SK-N-SH (cell line): Measurements from ENCODE around the gene EBP. TPM values are rescaled to one million over a fixed set of nuclear protein-coding genes. Genes with fewer than 3 reads are reported as not detected.
A peak's percentile ranks its signal among the peaks of the same experiment; 100 is the strongest.

ENCODE experiments used
- CTCF ChIA-PET: fragments of 300-600, 350-600 bp; formaldehyde crosslinking; extraction: SDS; loops from one replicate; lab custom pipeline; 2021; lab: Yijun Ruan, JAX
- POLR2A ChIA-PET: fragments of 350-600 bp; sonication (Branson Sonifier 250); formaldehyde crosslinking; extraction: SDS; loops from one replicate; lab custom pipeline; 2020; ENCODE audit warnings: antibody characterized with exemption, inconsistent platforms; lab: Yijun Ruan, JAX
- DNase-seq: peaks from one replicate; pipeline ENCODE4 v3.0.0; 2012
- H2AFZ ChIP-seq: fragments of 200-600 bp; sonication (generic); 2 replicates; pipeline ENCODE4 v1.8.1; 2016; ENCODE audit warnings: antibody characterized with exemption, mild to moderate bottlenecking, low read depth
- H3F3A ChIP-seq: fragments of 200-600 bp; sonication (generic); replicated peaks from 2 replicates; pipeline ENCODE3; 2016; ENCODE audit warnings: antibody characterized with exemption, mild to moderate bottlenecking; ENCODE audit not compliant: insufficient read depth
- H3K27ac ChIP-seq, 2 experiments: fragments of 200-500 bp in 1 of 2; fragments of 200-600 bp in 1 of 2; sonication (Bioruptor generic) in 1 of 2; sonication (generic), shearing (Covaris generic) in 1 of 2; 2 replicates each; pipeline versions ENCODE4 v1.5.1 to v1.6.1; 2014 to 2016; ENCODE audit warnings: low read depth in 2 of 2, inconsistent platforms in 1 of 2, low read length in 1 of 2, mild to moderate bottlenecking in 1 of 2, mixed read lengths in 1 of 2
- H3K27me3 ChIP-seq: fragments of 200-600 bp; sonication (generic), shearing (Covaris generic); 2 replicates; pipeline ENCODE4 v1.6.1; 2016; ENCODE audit warnings: mixed run types; ENCODE audit not compliant: insufficient read depth
- H3K36me3 ChIP-seq, 2 experiments: fragments of 200-500 bp in 1 of 2; fragments of 200-600 bp in 1 of 2; sonication (Bioruptor generic) in 1 of 2; sonication (generic) in 1 of 2; replicated peaks in 1 of 2; 2 replicates each; pipeline versions ENCODE3 to v1.5.1; 2014 to 2016; ENCODE audit warnings: low read length in 1 of 2, mild to moderate bottlenecking in 1 of 2; ENCODE audit not compliant: insufficient read depth in 2 of 2, control insufficient read depth in 1 of 2
- H3K4me1 ChIP-seq, 2 experiments: fragments of 200-500 bp in 1 of 2; fragments of 200-600 bp in 1 of 2; sonication (Bioruptor generic) in 1 of 2; sonication (generic), shearing (Covaris generic) in 1 of 2; 2 replicates each; pipeline versions ENCODE4 v1.5.1 to v1.6.1; 2014 to 2016; ENCODE audit warnings: low read depth in 1 of 2, low read length in 1 of 2, mixed run types in 1 of 2; ENCODE audit not compliant: insufficient read depth in 2 of 2, control insufficient read depth in 1 of 2
- H3K4me2 ChIP-seq: fragments of 200-600 bp; sonication (generic), shearing (Covaris generic); 2 replicates; pipeline ENCODE4 v1.6.1; 2017; ENCODE audit warnings: mixed run types
- H3K4me3 ChIP-seq, 2 experiments: fragments of 200-500 bp in 1 of 2; fragments of 200-600 bp in 1 of 2; sonication (Bioruptor generic) in 1 of 2; sonication (generic), shearing (Covaris generic) in 1 of 2; 2 replicates each; pipeline versions ENCODE4 v1.5.1 to v1.8.1; 2014 to 2016; ENCODE audit warnings: low read depth in 2 of 2, inconsistent platforms in 1 of 2, low read length in 1 of 2, mild to moderate bottlenecking in 1 of 2, mixed read lengths in 1 of 2, moderate library complexity in 1 of 2
- H3K79me2 ChIP-seq: fragments of 200-600 bp; sonication (generic); 2 replicates; pipeline ENCODE4 v1.8.1; 2017; ENCODE audit warnings: mild to moderate bottlenecking; ENCODE audit not compliant: insufficient read depth
- H3K9ac ChIP-seq: fragments of 200-600 bp; sonication (generic); 2 replicates; pipeline ENCODE4 v1.6.1; 2017; ENCODE audit warnings: mixed run types
- H3K9me2 ChIP-seq: fragments of 200-600 bp; sonication (generic); 2 replicates; pipeline ENCODE4 v1.6.1; 2017; ENCODE audit warnings: mixed run types
- H3K9me3 ChIP-seq: fragments of 200-600 bp; sonication (generic); 2 replicates; pipeline ENCODE4 v1.6.1; 2017; ENCODE audit warnings: mixed run types, mild to moderate bottlenecking, moderate library complexity
- H4K20me1 ChIP-seq: fragments of 200-600 bp; sonication (generic); 2 replicates; pipeline ENCODE4 v1.6.1; 2017; ENCODE audit warnings: mild to moderate bottlenecking, mixed run types; ENCODE audit not compliant: insufficient read depth
- CTCF ChIP-seq: fragments of 200-600 bp; sonication (generic); IDR thresholded peaks from 2 replicates; pipeline ENCODE4 v1.6.1; 2017; ENCODE audit warnings: antibody characterized with exemption, mild to moderate bottlenecking, moderate library complexity
- FOSL2 ChIP-seq: IDR thresholded peaks from 2 replicates; pipeline ENCODE4 v1.4.0; 2012; ENCODE audit warnings: low read depth, mild to moderate bottlenecking, moderate library complexity, borderline replicate concordance
- GATA2 ChIP-seq: sonication (generic); formaldehyde crosslinking; IDR thresholded peaks from 2 replicates; pipeline ENCODE4 v1.5.0; 2020; ENCODE audit warnings: mild to moderate bottlenecking, missing genetic modification reagents
- JUND ChIP-seq: IDR thresholded peaks from 2 replicates; pipeline ENCODE4 v1.4.0; 2012
- MXI1 ChIP-seq: IDR thresholded peaks from 2 replicates; pipeline ENCODE4 v1.6.1; 2012; ENCODE audit warnings: mild to moderate bottlenecking, low read depth, low read length, improper control_type of control experiment
- POLR2AphosphoS5 ChIP-seq: IDR thresholded peaks from 2 replicates; pipeline ENCODE4 v1.6.1; 2012; ENCODE audit warnings: low read depth, low read length
- SMC3 ChIP-seq: IDR thresholded peaks from 2 replicates; pipeline ENCODE4 v1.6.1; 2012; ENCODE audit warnings: low read depth, low read length, improper control_type of control experiment
- WGBS: methylation state at CpG from one replicate; pipeline ENCODE4 v1.1.6; 2017; ENCODE audit warnings: low lambda C conversion rate; 5-methylcytosine and 5-hydroxymethylcytosine counted together
- polyA plus RNA-seq, 3 experiments: library from polyadenylated mRNA; depleted of rRNA; stranded (reverse); fragments of >200 nt; gene quantifications; 2 replicates each; pipeline ENCODE4 v1.2.3, GENCODE V29; 2012
- TF ChIP-seq, protein P1 (sequence below): IDR thresholded peaks from 2 replicates; pipeline ENCODE4 v1.4.0; 2012; ENCODE audit warnings: low read depth
- TF ChIP-seq, protein P2 (sequence below): IDR thresholded peaks from 2 replicates; pipeline ENCODE4 v1.6.1; 2012; ENCODE audit warnings: mild to moderate bottlenecking, low read depth, low read length, moderate library complexity

Gene EBP
- polyA plus RNA-seq, 1 of the 3 experiments (the other 2 are of a cell fraction): 30.2 TPM

- POLR2A ChIA-PET: no interaction called here
- DNase-seq: no peak
Measured at GRCh38 chrX:48558271-48558670, 36.7 kb downstream of the EBP start.

More at GRCh38 chrX:48558271-48558670, 36.7 kb downstream of the EBP start:
- no peaks in the 10 kb centered on the region for H3K9me3 ChIP-seq
- CTCF ChIA-PET: no interaction called here
- H3K9ac ChIP-seq: no peak overlapping the region
- H3K9me2 ChIP-seq: no peaks in the 10 kb centered on the region
- H2AFZ ChIP-seq: no peak overlapping the region
- H3K36me3 ChIP-seq: peaks cover 0 to 3% of the 10 kb centered on the region in 2 experiments
- no peak overlapping the region for H3K4me2 ChIP-seq
- H3K27me3 ChIP-seq: no peaks in the 10 kb centered on the region; the same call in 1 of the 2 replicates
- no peaks in the 10 kb centered on the region for H3K79me2 ChIP-seq
- no peaks in the 10 kb centered on the region for H4K20me1 ChIP-seq
- no peaks in the 10 kb centered on the region for H3K4me1 ChIP-seq
- TF ChIP-seq JUND (peak; percentile 21; the same call in 1 of the 2 replicates), GATA2 (no peak), MXI1 (no peak), CTCF (no peak), SMC3 (no peak), FOSL2 (peak; percentile 53; the same call in 1 of the 2 replicates), POLR2AphosphoS5 (no peak)
- TF ChIP-seq, protein P1, sequence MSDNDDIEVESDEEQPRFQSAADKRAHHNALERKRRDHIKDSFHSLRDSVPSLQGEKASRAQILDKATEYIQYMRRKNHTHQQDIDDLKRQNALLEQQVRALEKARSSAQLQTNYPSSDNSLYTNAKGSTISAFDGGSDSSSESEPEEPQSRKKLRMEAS: no peak
- TF ChIP-seq, protein P2, sequence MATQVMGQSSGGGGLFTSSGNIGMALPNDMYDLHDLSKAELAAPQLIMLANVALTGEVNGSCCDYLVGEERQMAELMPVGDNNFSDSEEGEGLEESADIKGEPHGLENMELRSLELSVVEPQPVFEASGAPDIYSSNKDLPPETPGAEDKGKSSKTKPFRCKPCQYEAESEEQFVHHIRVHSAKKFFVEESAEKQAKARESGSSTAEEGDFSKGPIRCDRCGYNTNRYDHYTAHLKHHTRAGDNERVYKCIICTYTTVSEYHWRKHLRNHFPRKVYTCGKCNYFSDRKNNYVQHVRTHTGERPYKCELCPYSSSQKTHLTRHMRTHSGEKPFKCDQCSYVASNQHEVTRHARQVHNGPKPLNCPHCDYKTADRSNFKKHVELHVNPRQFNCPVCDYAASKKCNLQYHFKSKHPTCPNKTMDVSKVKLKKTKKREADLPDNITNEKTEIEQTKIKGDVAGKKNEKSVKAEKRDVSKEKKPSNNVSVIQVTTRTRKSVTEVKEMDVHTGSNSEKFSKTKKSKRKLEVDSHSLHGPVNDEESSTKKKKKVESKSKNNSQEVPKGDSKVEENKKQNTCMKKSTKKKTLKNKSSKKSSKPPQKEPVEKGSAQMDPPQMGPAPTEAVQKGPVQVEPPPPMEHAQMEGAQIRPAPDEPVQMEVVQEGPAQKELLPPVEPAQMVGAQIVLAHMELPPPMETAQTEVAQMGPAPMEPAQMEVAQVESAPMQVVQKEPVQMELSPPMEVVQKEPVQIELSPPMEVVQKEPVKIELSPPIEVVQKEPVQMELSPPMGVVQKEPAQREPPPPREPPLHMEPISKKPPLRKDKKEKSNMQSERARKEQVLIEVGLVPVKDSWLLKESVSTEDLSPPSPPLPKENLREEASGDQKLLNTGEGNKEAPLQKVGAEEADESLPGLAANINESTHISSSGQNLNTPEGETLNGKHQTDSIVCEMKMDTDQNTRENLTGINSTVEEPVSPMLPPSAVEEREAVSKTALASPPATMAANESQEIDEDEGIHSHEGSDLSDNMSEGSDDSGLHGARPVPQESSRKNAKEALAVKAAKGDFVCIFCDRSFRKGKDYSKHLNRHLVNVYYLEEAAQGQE: no peak
- TF ChIP-seq, all 33 proteins: peak for 2
- Histone ChIP-seq H3K4me3 (no peak overlapping the region), H3F3A (peaks cover 8% of the 10 kb centered on the region), H3K27ac (no peak overlapping the region; a peak in 1 of 4 replicates)
- 36% methylated on average over 4 of the region's 4 CpGs for WGBS
